K562 (cell line): ENCODE data around the gene PRDM16. TPM values are rescaled to one million over a fixed set of nuclear protein-coding genes. Genes with fewer than 3 reads are reported as not detected.

ENCODE experiments used
- ATAC-seq: fragments of 200-7000 bp; cut with Tn5 transposase; 3 replicates; pipeline ENCODE4 v1.9.1; 2020; ENCODE audit warnings: moderate library complexity
- BruUV-seq: library from RNA; stranded (reverse); fragments of 400-500 nt; replicated peaks from 2 replicates; lab custom pipeline; 2021; lab: Mats Ljungman, UMichigan
- CTCF ChIA-PET: fragments of 300-600 bp; formaldehyde crosslinking; extraction: SDS; loops from one replicate; lab custom pipeline; 2021; ENCODE audit warnings: low intra/inter-chr PET ratio; lab: Yijun Ruan, JAX
- POLR2A ChIA-PET: fragments of 300-600, 350-650 bp; sonication (Branson Sonifier 250); formaldehyde crosslinking; extraction: SDS; loops from one replicate; lab custom pipeline; 2021; ENCODE audit warnings: antibody characterized with exemption, inconsistent platforms; lab: Yijun Ruan, JAX
- DNase-seq, 4 experiments: peaks; one replicate each; pipeline versions ENCODE4 v3.0.0 to v3.0.0-alpha.2; 2011 to 2018; ENCODE audit warnings: low spot score in 3 of 4, mixed read lengths in 3 of 4; ENCODE audit errors: extremely low read depth in 1 of 4
- FAIRE-seq: peaks from 2 replicates; lab custom pipeline; 2011; peaks lifted over from hg19 to GRCh38; lab: Jason Lieb, UNC
- H2AFZ ChIP-seq: 2 replicates; pipeline ENCODE4 v1.6.0; 2011; ENCODE audit warnings: low read depth, low read length, control low read depth, inconsistent platforms
- H3K27ac ChIP-seq: fragments of 200-600 bp; 3 replicates; pipeline ENCODE4 v1.8.0; 2011; ENCODE audit warnings: low read depth, mild to moderate bottlenecking, control low read depth, inconsistent platforms, low read length, moderate library complexity, mixed read lengths; ENCODE audit errors: extremely low read depth
- H3K27me3 ChIP-seq, 2 experiments: fragments of 300-600 bp in 1 of 2; 2 replicates in 1 of 2; 3 replicates in 1 of 2; pipeline versions ENCODE4 v1.6.0 to v1.8.0; 2011; ENCODE audit warnings: inconsistent platforms in 2 of 2, low read length in 2 of 2, mild to moderate bottlenecking in 1 of 2, mixed read lengths in 1 of 2, moderate library complexity in 1 of 2; ENCODE audit not compliant: control insufficient read depth in 2 of 2, insufficient read depth in 2 of 2
- H3K36me3 ChIP-seq: fragments of 300-600 bp; 3 replicates; pipeline ENCODE4 v1.8.0; 2011; ENCODE audit warnings: mild to moderate bottlenecking, low read length, inconsistent platforms; ENCODE audit not compliant: control insufficient read depth, insufficient read depth
- H3K4me1 ChIP-seq, 2 experiments: fragments of 200-600 bp in 1 of 2; replicated peaks in 1 of 2; 2 replicates in 1 of 2; 3 replicates in 1 of 2; pipeline versions ENCODE4 v1.5.1 to v1.8.0; 2011; ENCODE audit warnings: inconsistent platforms in 2 of 2, low read length in 2 of 2, mild to moderate bottlenecking in 1 of 2, mixed read lengths in 1 of 2, moderate library complexity in 1 of 2; ENCODE audit not compliant: control insufficient read depth in 2 of 2, insufficient read depth in 2 of 2
- H3K4me2 ChIP-seq: 2 replicates; pipeline ENCODE4 v1.6.1; 2011; ENCODE audit warnings: low read length, control low read depth, inconsistent platforms, mixed read lengths; ENCODE audit not compliant: insufficient read depth
- H3K4me3 ChIP-seq: fragments of 200-600 bp; sonication (generic), shearing (Covaris generic); 2 replicates; pipeline ENCODE4 v1.5.1; 2016; ENCODE audit warnings: control low read depth, inconsistent platforms
- H3K79me2 ChIP-seq: fragments of 200-600 bp; 3 replicates; pipeline ENCODE4 v1.8.0; 2011; ENCODE audit warnings: low read length, inconsistent platforms; ENCODE audit not compliant: control insufficient read depth, insufficient read depth
- H3K9ac ChIP-seq, 2 experiments: 2 replicates each; pipeline versions ENCODE4 v1.6.0 to v1.6.1; 2011; ENCODE audit warnings: low read depth in 2 of 2, low read length in 2 of 2, control low read depth in 1 of 2, inconsistent platforms in 1 of 2, mild to moderate bottlenecking in 1 of 2, mixed read lengths in 1 of 2; ENCODE audit not compliant: insufficient read depth in 1 of 2
- H3K9me1 ChIP-seq: one replicate; pipeline ENCODE4 v1.6.0; 2011; ENCODE audit warnings: inconsistent platforms, mild to moderate bottlenecking, low read length, moderate library complexity; ENCODE audit not compliant: control insufficient read depth, insufficient read depth
- H3K9me3 ChIP-seq: replicated peaks from 2 replicates; pipeline ENCODE4 v1.5.1; 2011; ENCODE audit warnings: low read depth, low read length, inconsistent platforms; ENCODE audit not compliant: control insufficient read depth, insufficient read depth
- H4K20me1 ChIP-seq: replicated peaks from 2 replicates; pipeline ENCODE4 v1.6.1; 2011; ENCODE audit warnings: low read length, inconsistent platforms, mixed read lengths; ENCODE audit not compliant: control insufficient read depth, insufficient read depth
- KLF6 ChIP-seq: fragments of 250-450 bp; sonication (Bioruptor Pico); IDR thresholded peaks from 2 replicates; pipeline ENCODE4 v1.4.0; 2020; ENCODE audit warnings: mild to moderate bottlenecking, moderate library complexity, borderline replicate concordance
- NONO ChIP-seq, 2 experiments: fragments of 200-400 bp in 1 of 2; fragments of 450-650 bp in 1 of 2; formaldehyde crosslinking in 1 of 2; IDR thresholded peaks; 2 replicates each; pipeline ENCODE4 v1.6.1; 2017; ENCODE audit warnings: low read depth in 2 of 2, mild to moderate bottlenecking in 2 of 2, moderate library complexity in 2 of 2, low read length in 1 of 2
- RBM15 ChIP-seq: fragments of 200-400 bp; formaldehyde crosslinking; IDR thresholded peaks from 2 replicates; pipeline ENCODE4 v1.6.1; 2018; ENCODE audit warnings: mild to moderate bottlenecking, low read length, moderate library complexity; ENCODE audit not compliant: insufficient read depth
- RBM22 ChIP-seq: fragments of 200-400 bp; formaldehyde crosslinking; IDR thresholded peaks from 2 replicates; pipeline ENCODE4 v1.6.1; 2018; ENCODE audit warnings: low read length, low read depth; ENCODE audit not compliant: poor library complexity, severe bottlenecking
- SP1 ChIP-seq: sonication (generic); formaldehyde crosslinking; IDR thresholded peaks from 2 replicates; pipeline ENCODE4 v1.8.1; 2022; ENCODE audit warnings: mild to moderate bottlenecking, missing genetic modification reagents
- WGBS: fragments of 100-300 bp; shearing (Covaris generic); methylation state at CpG from one replicate; pipeline ENCODE4 v1.1.6; 2016; ENCODE audit warnings: low coverage, mixed read lengths; ENCODE audit not compliant: insufficient coverage; ENCODE audit errors: missing lambda C conversion rate; 5-methylcytosine and 5-hydroxymethylcytosine counted together
- in situ Hi-C: fragments of 300-500 bp; cut with MboI; formaldehyde crosslinking; loops from 4 replicates; pipeline ENCODE4 v1.15.0; 2018; ENCODE audit warnings: inconsistent platforms, mixed read lengths
- intact Hi-C: fragments of 100-400 bp; cut with micrococcal nuclease; formaldehyde crosslinking; loops from 2 replicates; pipeline ENCODE4 v1.14.2; 2022
- polyA plus RNA-seq, 8 experiments: library from polyadenylated mRNA; depleted of rRNA in 4 of 8; stranded (reverse) in 5 of 8; unstranded in 3 of 8; fragments of >200 nt; fragmentation: Nextera tagmentation in 2 of 8; fragmentation: Illumina TruSeq in 1 of 8; extraction: Ambion mirVana in 2 of 8; extraction: Trizol in 1 of 8; gene quantifications; 2 replicates each; pipeline versions ENCODE4 v1.2.1 to v1.2.3, GENCODE V29; 2011 to 2014; ENCODE audit warnings: inconsistent platforms in 1 of 8, missing spikeins in 1 of 8
- total RNA-seq, 7 experiments: library from RNA; depleted of rRNA in 6 of 7; stranded (reverse); fragments of >200 nt in 6 of 7; fragmentation: Illumina TruSeq in 2 of 7; extraction: Trizol in 2 of 7; gene quantifications; 2 replicates each; pipeline versions ENCODE4 v1.2.1 to v1.2.3, GENCODE V29; 2011 to 2021; ENCODE audit warnings: low replicate concordance in 1 of 7

The PRDM16 gene
- total and polyA plus RNA-seq, 9 of the 15 experiments (the other 6 are each of a cell fraction or from before 2014, with no cell fraction given): 0.10 to 0.27 TPM; not detected in 7

GRCh38 chr1:3403388-3404231 lies 334.6 kb downstream of the PRDM16 start:
- no peaks in the 10 kb centered on the region for H3K36me3 ChIP-seq
- ChIA-PET POLR2A (no interaction called here), CTCF (no interaction called here)
- no peak overlapping the region for H3K9ac ChIP-seq
- H3K27me3 ChIP-seq: peaks cover 27 to 68% of the 10 kb centered on the region in 2 experiments
- ATAC-seq: peak; percentile 23; the same call in 1 of the 3 replicates
- no peaks in the 10 kb centered on the region for H3K9me1 ChIP-seq
- DNase-seq: no peak
- H3K4me2 ChIP-seq: no peak overlapping the region
- no peak overlapping the region for H3K4me3 ChIP-seq
- FAIRE-seq: no peak
- WGBS: under 1% methylated on average over 30 of the region's 30 CpGs
- H3K79me2 ChIP-seq: no peaks in the 10 kb centered on the region
- BruUV-seq: no TSS peak
- intact Hi-C loops (no loop called here), in situ Hi-C loops (no loop called here)
- no peaks in the 10 kb centered on the region for H3K9me3 ChIP-seq
- H3K4me1 ChIP-seq: peaks cover 0 to 15% of the 10 kb centered on the region in 2 experiments; a peak in 2 of 5 replicates
- H3K27ac ChIP-seq: no peak overlapping the region
- TF ChIP-seq RBM15: no peak
- TF ChIP-seq NONO (IDR thresholded peaks at IDR 0.05; ENCODE audit: low read depth in 2 of 2, low read length in 1 of 2): no peak
- no peak for TF ChIP-seq RBM22
- no peak for TF ChIP-seq SP1 (CRISPR knock-in tag)
- no peak for TF ChIP-seq KLF6
- peaks cover 5% of the 10 kb centered on the region for H4K20me1 ChIP-seq
- H2AFZ ChIP-seq: no peak overlapping the region
